Activated T-cell treated with anti-CD3 and anti-CD28 coated beads, Interleukin-2, amount 50 U/mL, for 48 hours (primary cell): ENCODE results near the gene C1QTNF9.
"Not testable (repeated sequence)": the region's sequence is repeated elsewhere in the genome, so short reads cannot be mapped to it uniquely, and the experiment has no call there.

Experiments
- DNase-seq, 2 experiments: peaks; one replicate each; pipeline ENCODE4 v3.0.0-alpha.2; 2020

C1QTNF9 gene

DNA sequence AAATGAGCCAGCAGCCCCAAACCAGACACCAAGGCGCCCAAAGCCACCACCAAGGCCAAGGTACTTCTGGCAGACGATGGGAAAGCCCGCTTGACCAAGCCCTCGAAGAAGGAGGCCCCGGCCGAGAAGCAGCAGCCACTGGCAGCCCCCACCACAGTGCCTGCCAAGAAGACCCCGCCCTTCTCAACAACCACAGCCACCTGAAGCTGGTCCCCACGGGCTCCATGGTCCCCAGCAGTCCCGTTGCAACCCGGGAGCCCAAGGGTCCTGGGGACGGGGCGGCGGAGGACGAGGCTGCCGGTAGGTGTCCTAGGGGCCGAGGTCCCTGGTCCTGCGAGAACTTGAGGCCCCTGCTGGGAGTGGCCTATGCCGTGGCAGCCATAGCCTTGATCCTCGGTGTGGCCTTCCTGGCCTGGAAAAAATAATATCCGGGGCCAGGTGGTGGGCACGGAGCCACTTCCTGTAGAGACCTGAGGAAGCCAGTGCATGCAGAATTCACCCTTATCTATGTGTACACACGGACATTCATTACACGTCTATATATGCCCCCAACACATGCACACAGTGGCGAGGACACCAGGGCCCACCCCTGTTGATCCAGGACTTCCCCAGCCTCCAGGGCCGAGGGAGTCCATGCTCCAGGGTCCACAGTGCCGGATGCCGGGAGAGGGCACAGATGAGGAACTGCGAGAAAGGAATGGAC lies 13.8 kb downstream of the C1QTNF9 start:
- DNase-seq: no peak

DNA sequence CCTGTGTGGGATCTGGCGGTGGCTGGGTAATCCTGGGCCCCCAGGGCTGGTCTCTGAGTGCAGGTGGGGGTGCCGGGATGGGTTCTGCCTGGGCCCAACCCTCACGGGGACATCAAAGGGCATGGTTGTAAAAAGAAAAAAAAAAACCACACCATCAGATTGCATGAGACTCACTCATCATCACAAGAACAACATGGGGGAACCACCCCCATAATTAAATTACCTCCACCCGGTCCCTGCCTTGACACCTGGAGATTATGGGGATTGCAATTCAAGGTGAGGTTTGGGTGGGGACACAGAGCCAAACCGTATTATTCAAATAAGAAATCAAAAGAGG lies 14.3 kb downstream of the C1QTNF9 start:
- DNase-seq: no peak

DNA sequence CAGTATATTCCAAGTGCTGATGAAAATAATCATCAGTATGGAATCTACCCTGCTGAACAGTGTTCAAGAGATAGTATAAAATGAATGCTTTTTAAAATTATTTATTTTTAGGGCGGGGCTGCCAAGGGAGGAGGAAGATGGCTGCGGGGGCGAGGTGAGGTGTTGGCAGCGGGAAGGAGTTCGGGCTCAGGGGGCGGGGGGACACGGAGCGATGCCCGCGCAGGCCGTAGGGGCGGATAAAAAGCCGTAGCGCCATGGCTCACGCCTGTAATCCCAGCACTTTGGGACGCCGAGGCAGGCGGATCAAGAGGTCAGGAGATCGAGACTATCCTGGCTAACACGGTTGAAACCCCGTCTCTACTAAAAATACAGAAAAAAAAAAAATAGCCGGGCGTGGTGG lies 18.2 kb downstream of the C1QTNF9 start:
- DNase-seq: not testable (repeated sequence)

DNA sequence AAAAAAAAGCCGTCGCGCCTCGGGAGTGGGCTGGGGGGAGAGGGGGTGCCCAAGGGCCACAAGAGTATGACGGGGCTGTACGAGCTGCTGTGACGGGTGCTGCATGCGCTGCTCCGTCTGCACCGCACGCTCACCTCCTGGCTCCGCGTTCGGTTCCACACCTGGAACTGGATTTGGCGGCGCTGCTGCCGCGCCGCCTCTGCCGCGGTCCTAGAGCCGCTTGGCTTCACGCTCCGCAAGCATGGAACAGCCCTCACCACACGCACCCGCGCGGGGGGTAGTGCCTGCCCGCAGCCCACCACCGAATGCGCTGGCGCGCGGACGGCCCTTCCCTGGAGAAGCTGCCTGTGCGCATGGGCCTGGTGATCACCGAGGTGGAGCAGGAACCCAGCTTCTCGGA lies 18.8 kb downstream of the C1QTNF9 start:
- DNase-seq: no peak

DNA sequence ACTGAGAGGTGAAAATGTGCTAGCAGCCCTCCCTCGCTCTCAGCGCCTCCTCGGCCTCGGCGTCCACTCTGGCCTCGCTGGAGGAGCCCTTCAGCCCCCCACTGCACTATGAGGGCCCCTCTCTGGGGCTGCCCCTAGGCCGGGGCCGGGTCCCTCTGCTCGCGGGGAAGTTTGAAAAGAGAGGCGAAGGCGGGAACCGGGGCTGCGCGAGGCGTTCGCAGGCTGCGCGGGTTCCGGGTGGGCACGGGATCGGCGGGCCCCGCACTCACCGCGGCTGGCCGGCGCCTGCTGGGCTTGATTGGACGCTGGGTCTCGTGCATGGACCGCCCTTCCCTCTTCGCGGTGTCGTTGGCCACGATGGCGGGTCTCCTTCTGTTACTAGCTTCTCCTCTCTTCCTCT lies 29.3 kb downstream of the C1QTNF9 start:
- no peak for DNase-seq

DNA sequence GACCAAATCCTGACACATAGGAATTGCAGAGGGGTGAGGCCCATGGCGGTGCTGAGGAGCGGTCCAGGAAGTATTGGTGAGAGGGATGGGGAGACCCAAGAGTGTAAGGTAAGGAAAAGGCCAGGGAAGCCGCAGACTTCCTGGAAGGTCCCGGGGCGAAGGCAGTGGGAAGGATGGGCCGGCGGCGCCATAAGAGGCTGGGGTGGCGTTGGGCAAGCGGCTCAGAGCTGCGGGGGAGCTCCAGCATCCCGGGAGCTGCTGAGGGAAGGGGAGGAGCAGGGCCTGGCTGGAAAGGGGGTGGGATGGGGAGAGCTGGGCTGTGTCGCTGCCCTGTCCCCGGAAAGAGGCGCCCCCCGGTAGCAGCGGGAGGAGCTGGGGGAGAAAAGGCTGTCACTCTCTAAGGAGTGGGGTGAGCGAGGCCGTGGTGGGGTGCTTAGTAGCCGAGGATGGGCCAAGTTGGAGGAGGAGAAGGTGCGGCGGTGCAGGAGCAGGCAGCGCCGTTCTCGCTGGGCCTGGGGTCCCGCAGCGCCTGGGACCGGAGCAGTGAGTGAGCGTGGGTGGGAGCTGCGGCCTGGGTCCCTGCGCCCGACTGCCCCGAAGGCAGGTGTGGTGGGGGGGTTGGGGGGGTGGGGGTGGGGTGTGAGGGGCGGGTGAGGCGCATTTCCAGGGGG lies 30.7 kb downstream of the C1QTNF9 start:
- no peak for DNase-seq

DNA sequence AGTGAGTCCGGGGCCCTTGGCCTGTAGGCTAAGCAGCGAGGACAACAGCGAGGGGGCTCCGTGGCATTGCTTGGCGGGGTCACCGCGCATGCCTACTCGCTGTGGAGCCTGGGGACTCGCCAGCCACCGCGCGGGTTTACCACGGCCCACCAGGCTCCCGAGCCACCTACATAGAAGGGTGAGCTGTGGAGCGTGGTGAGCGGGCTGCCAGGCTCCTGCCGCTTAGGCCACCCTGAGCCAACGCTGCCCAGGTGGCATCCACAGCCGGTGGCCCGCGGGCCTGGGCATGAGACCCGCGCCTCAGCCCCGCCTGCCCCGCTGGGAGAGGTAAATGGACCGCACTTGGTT lies 31.2 kb downstream of the C1QTNF9 start:
- no peak for DNase-seq

DNA sequence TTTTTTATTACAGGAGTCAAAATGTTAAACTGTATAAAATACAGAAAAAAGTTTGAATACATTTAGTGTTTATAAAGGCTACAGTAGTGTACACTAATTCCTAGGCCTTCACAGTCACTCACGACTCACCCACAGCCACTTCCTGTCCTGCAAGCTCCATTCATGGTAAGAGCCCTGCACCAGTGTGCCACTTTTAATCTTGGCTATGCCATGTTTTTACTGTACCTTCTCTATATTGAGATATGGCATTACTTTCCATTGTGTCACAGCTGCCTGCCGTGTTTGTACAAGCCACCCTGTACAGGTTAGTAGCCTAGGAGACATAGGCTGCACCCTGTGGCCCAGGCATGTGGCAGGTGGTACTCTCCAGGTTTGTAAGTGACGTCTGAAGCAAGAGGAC lies 32.1 kb downstream of the C1QTNF9 start:
- DNase-seq: no peak

DNA sequence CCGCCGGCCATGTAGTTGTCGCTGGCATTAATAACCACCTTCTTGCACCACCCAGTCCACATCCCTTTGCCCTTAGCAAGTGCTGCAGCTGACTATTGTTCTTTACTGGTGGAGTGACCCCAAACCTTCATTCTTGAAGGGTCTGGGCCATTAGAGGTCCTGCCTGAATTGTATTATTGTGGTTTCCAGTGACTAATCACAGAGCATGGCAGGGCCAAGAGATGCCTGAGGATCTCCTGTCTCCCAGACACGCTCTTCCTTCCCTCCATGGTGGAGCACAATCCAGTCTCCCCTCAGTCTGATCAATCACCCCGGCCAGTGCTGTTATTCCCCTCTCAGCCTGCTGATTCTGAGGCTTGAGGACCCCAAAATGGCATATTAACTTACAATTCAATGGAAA lies 39.0 kb downstream of the C1QTNF9 start:
- DNase-seq: no peak

DNA sequence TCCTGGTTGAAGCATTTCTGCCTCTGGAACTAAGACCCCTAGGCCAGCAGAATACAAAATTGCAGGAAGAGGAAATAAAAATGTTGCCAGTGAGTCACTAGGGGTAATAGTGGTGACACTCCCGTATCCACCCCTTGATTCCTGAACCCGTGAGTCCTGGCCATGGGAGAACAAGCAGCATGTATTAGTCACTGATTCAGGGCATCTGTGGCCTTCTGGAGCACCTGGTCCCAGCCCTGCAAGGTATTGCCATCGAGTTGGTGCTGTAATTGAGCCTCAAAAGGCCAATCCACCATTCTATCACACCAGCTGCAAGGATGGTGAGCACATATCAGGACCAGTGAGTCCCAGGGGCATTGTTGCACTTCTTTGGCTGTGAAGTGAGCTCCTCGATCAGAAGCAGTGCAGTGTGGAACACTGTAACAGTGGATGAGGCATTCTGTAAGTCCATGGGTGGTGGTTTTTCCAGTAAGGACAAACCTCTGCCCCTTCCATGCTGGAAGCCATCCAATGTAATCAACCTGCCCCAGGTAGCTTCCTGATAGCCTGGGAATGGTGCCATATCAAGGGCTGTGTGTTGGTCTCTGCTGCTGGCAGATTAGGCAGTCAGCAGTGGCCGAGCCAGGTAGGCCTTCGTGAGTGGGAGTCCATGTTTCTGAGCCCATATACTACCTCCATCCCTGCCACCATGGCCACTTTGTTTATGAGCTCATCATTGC lies 39.6 kb downstream of the C1QTNF9 start:
- DNase-seq: no peak

DNA sequence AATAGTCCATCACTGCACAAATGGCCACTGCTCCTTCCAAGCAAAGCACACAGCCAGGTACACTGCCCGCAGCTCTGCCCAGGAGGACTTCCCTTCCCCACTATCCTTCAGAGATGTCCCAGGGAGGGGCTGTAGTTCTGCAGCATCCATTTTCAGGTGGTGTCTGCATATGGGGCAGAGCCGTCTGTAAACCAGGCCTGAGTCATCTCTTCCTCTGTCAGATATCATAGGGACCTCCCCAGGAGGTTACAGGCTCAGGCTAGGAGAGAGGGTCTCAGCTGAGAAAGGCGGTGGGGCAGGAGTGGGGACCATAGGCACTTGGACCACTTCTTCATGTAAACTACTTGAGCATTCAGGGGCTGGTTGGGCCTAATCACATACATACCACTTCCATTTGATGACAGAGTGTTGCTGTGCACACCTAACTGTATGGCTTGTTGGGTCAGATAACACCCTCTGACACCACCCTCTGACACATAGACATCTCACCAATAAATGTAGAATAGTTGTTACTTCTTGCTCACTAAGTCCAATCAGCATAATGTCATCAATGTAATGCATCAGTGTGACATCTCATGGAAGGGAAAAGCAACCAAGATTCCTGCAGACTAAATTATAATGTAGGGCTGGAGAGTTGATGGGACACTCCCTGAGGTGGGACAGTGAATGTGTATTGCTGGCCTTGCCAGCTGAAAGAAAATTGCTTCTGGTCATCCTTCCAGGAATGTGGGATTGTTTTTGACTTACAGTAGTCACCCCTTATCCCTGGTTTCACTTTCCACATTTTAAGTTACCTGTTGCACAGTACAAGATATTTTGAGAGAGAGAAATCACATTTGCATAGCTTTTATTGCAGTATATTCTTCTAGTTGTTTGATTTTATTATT lies 40.6 kb downstream of the C1QTNF9 start:
- DNase-seq: not testable (repeated sequence)

DNA sequence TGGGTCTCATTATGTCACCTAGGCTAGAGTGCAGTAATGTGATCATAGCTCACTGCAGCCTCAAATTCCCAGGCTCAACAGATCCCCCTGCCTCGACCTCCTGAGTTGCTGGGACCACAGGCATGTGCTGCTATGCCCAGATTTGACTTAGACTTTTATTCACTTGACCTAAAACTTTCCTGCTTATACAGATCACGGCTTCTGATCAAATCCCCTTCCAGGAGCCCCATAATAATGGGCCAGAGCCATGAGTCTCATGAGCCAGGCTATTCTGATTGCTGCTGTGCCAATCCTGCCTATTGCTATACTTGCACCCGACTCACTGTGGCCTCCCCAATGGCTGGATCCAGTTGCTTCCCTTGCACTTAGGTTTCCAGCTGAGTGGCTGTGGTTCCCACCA lies 42.0 kb downstream of the C1QTNF9 start:
- no peak for DNase-seq

DNA sequence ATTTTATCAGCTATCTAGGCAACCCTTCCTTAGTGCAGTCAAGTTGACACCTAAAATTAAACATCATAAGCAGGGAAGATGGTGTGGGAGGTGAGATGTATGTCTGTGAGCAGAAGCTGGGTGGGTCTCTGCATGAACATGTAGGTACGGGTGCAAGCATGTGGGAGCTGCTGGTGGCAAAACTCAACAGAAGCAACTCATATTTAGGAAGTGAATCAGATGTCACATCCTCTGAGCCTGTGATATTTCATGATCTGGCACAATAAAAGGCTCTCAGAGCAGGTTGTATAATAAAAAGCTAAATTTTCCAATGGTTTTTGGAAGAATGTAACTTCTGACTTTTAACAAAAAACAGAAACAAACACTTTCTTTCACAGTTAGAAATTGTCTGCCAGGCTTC lies 44.4 kb downstream of the C1QTNF9 start:
- DNase-seq: no peak

DNA sequence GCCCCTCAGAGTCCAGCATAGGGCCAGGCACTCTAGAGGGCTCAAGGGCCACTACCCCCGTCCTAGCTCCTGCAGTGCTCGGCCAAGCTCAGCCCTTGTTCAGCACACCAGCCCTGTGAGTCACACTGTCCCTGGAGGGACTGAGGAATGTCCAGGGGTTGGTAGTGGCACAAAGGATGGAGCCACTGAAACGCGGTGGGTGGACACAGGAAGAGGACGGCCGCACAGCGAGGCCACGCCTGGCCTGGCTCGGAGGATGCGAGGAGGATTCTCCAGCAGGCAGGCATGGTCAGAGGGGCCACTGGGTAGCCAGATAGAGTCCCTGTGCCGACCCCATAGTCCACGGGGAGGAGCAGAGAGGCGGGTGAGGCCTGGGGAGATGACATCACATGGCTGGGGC lies 45.7 kb downstream of the C1QTNF9 start:
- DNase-seq: no peak

DNA sequence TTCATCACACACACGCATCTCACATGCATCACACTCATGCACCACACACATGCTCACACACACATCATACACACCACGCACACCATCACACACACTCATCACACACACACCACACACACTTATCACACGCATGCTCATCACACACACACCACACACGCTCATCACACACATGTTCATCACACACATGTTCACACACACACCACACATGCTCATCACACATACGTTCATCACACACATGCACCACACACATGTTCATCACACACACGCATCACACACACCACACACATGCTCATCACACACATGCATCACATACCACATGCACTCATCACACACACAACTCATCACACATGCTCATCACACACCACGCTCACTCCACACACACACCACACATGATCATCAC lies 46.9 kb downstream of the C1QTNF9 start:
- DNase-seq: no peak

DNA sequence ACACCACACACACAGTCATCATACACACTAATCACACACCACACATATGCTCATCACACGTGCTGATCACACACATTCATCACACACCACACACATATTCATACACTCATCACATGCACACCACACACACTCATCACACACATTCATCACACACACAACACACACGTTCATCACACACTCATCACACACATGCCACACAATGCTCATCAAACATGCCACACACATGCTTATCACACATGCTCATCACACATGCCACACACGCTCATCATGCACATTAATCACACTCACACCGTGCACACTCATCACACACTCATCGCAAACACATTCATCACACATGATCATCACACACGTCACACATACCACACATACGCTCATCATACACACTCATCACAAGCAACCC lies 47.5 kb downstream of the C1QTNF9 start:
- DNase-seq: no peak

DNA sequence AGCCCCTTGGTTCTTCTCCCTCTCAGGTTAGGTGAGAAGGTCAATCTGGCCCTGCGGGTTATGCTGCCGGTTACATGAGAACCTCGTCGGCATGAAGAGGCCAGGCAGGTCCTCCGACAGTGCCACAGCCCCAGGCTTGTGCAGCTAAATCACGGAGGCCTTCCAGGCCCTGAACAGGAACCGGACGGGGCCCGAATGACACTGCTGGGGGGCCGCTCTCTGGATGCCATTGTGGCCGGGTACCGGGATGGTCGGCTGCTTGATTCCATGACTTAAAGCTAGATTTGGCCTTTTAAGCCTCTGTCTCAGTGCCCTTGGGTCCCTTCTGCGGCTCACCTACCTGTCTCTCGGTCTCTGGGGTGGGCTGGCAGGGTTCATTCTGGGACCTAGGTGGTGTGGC lies 48.4 kb downstream of the C1QTNF9 start:
- DNase-seq: no peak

DNA sequence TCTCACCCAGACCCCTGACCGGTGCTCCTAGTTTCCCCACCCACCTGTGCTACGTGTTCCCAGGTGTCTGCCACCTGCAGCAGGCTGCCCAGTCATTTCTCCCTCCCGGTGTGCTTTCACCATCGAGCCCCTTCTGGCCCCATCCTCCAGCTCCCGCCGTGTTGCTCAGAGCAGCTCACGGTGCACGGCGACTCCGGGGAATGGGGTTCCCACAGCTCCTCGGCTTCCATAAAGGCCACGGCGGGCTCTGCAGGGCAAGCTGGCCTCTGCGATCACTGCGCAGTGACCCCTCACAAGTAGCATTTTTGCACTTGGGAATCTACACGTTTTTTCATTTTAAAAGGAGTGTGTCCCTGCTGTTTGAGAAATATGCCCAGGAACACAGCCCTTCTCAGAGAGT lies 49.5 kb downstream of the C1QTNF9 start:
- not testable (repeated sequence) for DNase-seq

DNA sequence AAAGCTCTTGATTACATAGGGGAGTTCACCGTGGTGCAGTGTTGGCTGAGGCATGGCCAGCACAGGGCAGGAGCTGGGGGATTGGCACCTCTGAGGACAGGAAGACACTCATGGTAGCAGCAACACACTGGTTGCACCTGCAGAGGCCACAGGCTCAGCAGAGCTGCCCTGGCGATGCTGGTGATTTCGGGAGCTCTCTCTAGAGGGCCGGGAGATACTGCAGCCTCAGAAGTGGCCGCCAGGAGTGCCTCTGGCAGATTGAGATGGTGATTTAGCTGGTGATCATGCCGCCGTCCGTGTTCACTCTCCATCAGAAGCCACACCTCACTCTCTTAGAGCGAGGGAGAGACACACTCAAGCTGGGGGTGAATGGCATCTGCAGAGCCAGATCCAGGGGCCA lies 49.9 kb downstream of the C1QTNF9 start:
- DNase-seq: not testable (repeated sequence)

DNA sequence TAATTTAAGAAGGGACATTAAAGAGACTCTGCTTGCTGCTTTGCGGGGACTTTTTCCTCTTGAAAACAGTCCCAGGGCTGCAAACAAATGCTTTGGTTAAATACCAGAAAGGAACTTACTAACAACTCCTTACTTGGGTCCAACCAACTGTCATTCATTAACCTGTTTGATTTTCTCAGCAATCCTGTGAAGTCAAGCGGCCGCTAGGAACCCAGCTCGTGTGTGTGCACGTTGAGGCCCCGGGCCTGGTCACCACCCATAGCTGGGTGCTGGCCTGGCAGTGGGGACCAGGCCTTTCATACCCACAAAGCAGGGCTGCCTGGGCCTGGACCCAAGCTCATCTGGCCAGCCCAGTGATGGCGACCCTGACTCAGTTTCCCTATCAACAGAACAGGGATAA lies 50.7 kb downstream of the C1QTNF9 start:
- DNase-seq: no peak

DNA sequence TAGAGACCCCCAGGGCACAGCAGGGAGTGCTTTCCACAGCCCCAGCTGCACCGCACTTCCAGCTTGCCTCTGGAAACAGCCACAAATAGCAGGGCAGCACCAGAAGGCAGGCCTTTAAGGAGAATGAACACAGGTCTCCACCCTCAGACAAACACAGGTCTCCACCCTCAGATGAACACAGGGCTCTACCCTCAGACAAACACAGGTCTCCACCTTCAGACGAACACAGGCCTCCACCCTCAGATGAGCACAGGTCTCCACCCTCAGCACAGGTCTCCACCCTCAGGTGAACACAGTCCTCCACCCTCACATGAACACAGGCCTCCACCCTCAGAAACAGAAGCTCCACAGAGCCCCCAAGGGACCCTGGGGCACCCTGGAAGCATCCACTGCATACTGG lies 51.7 kb downstream of the C1QTNF9 start:
- DNase-seq: no peak

DNA sequence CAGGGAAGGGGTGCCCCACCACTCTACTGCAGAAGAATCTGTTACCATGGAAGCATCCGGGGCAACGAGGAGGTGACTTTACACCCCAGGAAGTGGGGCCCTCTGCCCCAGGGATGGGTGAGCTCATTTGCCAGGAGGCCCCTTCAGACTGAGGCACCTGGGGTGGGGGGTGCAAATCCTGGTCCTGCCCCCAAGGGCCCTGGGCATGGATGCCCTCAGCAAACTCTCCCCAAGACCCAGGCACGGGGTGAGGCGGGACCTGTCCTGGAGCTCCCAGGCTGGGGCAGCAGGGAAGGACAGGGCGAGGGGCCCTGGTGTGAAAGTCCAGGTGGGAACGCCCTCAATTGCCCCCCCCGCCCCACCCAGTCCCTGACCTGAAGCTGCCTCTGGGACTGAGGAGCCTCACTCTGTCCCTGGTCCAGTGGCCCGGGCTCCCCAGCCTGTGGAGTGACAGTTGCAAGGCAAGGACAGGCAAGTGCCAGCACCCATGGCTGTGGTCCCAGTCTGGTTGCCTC lies 52.5 kb downstream of the C1QTNF9 start:
- no peak for DNase-seq

DNA sequence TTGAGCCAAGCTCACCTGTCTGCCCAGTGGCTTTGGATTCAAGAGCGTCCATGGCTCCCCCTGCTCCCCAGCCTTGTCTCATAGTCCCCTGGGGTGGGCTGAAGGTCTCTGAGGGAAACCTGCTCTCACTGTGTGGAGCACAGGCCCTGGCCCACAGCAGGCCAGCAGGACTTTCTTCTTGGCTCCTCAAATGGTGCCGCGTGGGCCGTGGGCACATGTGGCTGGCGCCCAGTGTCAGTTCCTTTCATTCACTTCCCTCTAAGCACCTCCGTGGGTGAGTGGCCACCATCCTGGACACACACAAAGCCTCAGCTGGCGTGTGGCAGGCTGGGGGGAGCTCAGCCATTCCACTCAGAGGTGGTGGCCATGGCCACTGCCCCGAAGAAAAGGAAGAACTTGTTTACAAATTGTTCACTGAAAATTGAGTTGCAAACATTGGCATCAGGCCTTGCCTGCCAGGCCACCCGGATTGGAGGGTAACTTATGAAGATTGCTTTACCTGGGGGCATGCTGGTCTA lies 53.1 kb downstream of the C1QTNF9 start:
- no peak for DNase-seq
